NCI-H2196 treated with DMSO at 0.1 percent for 48 hours (cell line): ENCODE measurements around the gene ELOVL2.
A peak's percentile ranks its signal among the peaks of the same experiment; 100 is the strongest.
"Not testable (repeated sequence)": the region's sequence is repeated elsewhere in the genome, so short reads cannot be mapped to it uniquely, and the experiment has no call there.

Experiments
- DNase-seq: peaks from one replicate; lab custom pipeline; 2025; ENCODE audit not compliant: unreplicated experiment; lab: John Stamatoyannopoulos, UW

Gene ELOVL2, protein sequence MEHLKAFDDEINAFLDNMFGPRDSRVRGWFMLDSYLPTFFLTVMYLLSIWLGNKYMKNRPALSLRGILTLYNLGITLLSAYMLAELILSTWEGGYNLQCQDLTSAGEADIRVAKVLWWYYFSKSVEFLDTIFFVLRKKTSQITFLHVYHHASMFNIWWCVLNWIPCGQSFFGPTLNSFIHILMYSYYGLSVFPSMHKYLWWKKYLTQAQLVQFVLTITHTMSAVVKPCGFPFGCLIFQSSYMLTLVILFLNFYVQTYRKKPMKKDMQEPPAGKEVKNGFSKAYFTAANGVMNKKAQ

DNA sequence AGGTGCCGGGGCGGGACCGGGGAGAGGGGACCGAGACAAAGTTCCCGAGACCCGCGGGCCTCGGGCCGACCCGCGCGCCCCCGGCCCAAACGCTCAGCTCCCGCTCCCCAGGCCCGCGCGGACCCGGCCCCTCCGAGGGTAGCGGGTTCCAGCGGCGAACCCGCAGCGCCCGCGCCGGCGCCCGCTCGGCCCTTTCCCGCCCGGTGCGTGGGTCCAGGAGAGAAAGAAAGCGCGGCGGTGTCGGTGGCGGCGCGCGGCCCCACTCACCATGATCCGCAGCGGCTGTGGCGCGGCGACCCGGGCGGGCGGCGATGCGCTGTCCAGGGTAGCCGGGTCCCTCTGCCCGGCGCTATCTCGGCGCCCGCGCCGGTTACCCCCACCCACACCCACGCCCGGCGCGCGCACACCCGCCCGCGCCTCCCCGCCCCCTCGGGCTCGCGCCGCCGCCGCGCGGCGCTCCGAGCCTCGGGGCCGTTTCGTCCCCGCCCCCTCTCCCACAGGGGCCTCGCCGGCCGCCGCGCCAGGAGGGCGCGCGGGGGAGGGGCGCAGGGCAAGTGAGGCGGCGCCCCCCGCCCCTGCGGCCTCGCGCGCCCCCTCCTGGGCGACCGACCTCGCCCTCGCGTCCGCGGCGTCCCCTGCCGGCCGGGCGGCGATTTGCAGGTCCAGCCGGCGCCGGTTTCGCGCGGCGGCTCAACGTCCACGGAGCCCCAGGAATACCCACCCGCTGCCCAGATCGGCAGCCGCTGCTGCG, at the start of gene ELOVL2:
Gene ELOVL2, minus strand, starts transcription at position 345 of the 751 bp plus-strand sequence. Its CDS starts 75 bp downstream, at position 270.
- no peak for DNase-seq

- no peak for DNase-seq
Observed at GRCh38 chr6:11093376-11093625, 49.2 kb upstream of the ELOVL2 start.

DNA sequence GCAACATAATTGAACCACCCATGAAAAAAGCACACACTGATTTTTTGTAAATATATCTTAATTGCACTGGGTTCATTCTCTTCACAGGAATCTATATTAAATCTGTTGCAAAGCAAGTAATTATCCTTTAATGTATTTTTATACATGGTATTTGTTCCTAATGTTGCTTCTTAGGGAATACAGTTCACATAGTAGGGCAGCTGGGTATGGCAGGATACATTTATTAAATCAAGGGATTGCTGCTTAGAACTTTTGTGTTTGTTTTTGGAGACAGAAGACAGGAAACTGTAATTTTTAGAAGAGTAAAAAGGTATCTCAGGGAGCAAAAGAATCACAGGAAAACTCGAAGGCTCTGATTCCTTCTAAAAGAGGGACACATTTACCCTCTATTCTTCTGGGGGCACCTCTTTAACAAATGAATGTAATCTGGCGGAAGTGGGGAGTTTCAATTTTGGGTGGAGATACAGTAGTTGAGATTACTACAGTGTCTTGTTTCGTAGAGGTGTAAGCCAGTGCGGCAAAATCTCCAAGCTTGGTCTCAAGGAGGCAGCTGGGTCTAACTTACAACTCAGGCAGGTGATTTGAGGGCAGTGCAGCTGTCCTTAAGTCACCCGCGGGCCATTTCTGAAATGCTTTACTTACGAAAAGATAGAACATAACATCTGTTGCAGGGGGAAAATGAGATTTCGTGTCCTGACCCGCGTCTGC, 48.7 kb upstream of the ELOVL2 start:
- no peak for DNase-seq

- not testable (repeated sequence) for DNase-seq
Observed at GRCh38 chr6:11091141-11091540, 47.0 kb upstream of the ELOVL2 start.

DNA sequence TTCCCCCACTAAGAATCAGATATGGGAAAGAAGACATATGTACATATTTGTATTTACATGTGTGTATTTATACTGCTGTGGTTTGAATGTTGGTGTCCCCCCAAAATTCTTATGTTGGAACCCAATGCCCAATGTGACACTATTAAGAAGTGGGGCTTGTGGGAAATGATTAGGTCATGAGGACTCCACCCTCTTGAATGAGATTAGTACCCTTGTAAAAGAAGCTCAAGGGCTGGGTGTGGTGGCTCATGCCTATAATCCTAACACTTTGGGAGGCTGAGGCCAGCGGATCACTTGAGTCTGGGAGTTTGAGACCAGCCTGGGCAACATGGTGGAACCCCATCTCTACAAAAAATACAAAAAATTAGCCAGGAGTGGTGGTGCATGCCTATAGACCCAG, 45.6 kb upstream of the ELOVL2 start:
- DNase-seq: no peak

DNA sequence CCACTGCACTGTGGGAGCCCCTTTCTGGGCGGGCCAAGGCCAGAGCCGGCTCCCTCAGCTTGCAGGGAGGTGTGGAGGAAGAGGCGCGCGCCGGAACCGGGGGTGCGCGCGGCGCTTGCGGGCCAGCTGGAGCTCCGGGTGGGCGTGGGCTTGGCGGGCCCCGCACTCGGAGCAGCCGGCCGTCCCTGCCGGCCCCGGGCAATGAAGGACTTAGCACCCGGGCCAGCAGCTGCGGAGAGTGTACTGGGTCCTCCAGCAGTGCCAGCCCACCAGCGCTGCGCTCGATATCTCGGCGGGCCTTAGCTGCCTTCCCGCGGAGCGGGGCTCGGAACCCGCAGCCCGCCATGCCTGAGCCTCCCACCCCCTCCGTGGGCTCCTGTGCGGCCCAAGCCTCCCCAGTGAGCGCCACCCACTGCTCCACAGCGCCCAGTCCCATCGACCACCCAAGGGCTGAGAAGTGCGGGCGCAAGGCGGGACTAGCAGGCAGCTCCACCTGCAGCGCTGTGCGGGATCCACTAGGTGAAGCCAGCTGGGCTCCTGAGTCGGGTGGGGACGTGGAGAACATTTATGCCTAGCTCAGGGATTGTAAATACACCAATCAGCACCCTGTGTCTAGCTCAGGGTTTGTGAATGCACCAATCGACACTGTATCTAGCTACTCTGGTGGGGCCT, 43.2 kb upstream of the ELOVL2 start:
- DNase-seq: not testable (repeated sequence)

DNA sequence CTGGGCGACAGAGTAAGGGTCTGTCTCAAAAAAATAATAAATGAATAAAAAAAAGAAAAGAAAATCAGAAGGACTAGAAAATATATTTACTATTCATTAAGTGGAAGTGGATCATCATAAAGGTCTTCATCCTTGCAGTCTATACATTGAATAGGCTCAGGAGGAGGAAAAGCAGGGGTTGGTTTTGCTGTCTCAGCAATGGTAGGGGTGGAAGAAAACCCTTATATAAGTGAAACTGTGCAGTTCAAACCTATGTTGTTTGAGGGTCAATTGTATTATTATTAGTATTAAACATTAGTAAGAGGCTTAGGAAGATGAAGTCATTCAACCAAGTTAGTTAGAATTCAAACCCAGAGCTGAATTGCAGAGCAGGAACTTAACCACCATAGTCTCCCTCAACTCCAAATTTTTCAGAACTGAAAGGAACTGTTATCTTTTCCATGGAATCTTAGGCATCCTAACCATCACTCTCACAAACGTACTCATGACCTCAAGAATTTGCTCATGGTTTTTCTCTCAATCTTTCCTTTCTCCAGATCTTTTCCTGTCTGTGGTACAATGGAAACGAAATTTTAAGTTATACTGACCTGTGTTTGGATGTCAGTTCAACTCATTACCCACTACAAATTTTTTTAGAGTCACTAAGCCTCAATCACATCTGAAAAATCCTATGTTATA, 41.8 kb upstream of the ELOVL2 start:
- DNase-seq: no peak

- no peak for DNase-seq
Observed at GRCh38 chr6:11083956-11084355, 39.9 kb upstream of the ELOVL2 start.

DNA sequence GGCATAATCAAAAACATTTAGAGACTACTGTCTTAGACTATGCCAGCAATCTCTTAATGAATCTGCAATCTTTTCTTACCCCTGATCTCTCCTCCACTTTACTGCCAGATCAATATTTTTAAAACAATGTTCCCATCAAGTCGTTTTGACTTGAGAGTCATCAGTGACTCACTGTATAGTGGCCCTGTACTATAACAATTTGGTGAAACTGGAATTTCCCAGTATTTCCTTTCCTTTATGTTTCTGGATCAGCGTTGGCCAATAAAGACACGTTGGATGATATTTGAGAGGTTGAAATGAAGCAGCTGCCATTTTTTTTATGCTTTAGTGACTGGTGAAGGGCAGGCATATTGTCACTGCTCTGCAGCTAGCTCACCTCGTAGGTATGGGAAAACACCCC, 39.4 kb upstream of the ELOVL2 start:
- DNase-seq: no peak

- DNase-seq: no peak
Observed at GRCh38 chr6:11080296-11080695, 36.2 kb upstream of the ELOVL2 start.

DNA sequence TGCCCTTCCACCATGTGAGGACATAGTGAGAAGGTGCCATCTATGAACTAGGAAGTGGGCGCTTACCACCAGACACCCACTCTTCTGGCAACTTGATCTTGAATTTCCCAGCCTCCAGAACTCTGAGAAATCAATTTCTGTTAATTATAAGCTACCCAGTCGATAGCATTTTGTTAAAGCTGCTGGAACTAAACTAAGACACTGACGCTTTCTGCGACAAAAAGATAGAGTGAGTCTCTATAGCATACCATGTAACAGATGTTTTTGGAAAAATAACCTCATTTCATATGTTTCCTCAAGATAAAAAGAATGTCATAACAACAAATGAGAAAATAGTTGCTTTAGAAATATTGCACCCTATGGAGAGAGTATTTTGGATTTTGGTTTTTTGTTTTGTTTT, 34.2 kb upstream of the ELOVL2 start:
- DNase-seq: no peak

- no peak for DNase-seq
Observed at GRCh38 chr6:11076540-11076939, 32.4 kb upstream of the ELOVL2 start.

DNA sequence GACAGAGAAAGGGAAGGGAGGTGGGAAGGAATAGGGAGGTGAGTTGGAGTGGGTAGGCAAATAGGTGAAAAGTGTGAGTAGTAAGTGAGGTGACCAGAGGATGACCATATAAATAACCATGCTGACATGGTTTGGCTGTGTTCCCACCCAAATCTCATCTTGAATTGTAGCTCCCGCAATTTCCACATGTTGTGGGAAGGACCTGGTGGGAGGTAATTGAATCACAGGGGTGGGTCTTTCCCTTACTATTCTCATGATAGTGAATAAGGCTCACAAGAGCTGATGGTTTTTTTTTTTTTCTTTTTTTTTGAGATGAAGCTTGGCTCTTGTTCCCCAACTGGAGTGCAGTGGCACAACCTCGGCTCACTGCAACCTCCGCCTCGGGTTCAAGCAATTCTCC, 28.0 kb upstream of the ELOVL2 start:
- no peak for DNase-seq

DNA sequence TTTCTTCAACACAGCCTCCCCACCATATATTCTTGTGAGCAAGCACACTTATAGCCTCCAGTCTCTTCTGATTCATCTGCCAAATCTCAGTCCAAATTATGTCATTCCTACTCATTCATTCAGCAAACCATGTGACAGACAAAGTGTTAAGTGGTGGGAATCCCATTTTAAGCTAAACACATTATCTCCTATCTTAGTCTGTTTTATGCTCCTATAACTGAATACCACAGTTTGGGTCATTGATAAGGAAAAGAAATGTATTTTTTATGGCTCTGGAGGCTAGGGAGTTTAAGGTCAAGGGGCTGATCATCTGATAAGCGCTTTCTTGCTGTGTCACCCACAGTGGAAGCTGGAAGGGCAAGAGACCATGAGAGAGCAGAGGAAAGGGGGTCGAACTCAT, 25.7 kb upstream of the ELOVL2 start:
- DNase-seq: no peak

- DNase-seq: peak; percentile 79
Observed at GRCh38 chr6:11067348-11067747, 23.2 kb upstream of the ELOVL2 start.

DNA sequence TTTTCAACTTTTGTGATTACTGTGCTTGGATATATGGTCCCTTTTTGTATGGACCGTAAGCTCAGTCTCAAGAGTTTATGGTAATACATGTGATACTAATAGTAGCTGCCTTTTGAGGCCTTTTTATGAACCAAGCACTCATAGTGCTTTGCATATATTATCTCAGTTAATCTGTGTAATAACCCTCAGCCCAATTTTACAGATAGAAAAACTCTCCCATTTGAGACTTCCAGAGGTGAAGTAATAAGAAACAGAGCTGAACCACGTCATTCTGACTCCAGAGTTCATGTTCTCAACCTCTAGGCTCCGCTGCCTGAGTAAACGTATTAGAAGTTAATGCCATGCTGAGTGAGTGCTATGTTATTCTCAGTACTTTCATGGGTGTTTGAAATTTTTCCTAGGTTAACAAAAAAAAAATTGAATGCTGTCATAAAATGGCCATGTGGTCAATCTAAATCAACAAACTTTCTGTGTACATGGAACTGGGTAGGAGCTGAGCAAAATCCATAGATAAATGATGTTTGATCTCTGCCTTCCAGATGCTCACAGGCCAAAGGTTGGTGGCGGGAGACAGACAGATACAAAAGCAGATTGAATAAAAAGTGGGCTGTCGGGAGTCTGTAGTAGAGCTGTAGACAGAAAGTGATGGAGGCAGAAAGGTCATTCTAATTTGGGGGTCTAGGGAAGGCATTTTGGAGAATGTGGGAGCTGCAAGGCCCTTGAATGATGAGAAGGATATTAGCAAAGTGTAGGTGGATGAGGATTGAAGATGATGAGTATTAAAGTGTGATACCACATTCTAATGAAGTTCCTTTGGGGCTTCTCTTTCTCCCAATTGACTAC, 22.6 kb upstream of the ELOVL2 start:
- DNase-seq: no peak

GRCh38 chr6:11065436-11066202, 21.5 kb upstream of the ELOVL2 start:
- no peak for DNase-seq

DNA sequence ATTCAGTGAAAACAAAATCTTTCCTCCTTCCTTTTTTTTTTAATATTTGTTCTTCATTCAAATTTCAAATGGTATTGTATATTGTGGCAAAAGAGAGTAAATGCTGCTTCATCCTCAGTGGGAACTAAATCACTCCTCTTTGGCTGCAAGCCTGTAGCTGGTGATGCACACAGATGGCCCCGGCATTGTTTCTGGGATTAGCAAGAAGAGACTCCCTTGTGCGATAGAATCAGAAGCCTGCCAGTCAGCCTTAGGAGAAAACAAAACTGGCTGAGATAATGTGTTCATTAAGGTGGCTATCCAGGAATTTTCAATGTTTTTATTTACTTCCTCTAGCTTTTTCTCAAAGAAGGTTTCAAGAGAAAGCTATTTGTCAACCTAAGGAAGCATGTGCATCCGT, 20.7 kb upstream of the ELOVL2 start:
- DNase-seq: no peak

GRCh38 chr6:11062715-11063114, 18.6 kb upstream of the ELOVL2 start:
- no peak for DNase-seq

- no peak for DNase-seq
Observed at GRCh38 chr6:11062083-11062482, 18.0 kb upstream of the ELOVL2 start.
